SH-SY5Y (cell line): ENCODE data around the gene KY.

Experiments
- GATA2 ChIP-seq: IDR thresholded peaks from 2 replicates; pipeline ENCODE4 v1.6.1; 2011; ENCODE audit warnings: mild to moderate bottlenecking, low read depth, low read length
- GATA3 ChIP-seq: IDR thresholded peaks from 2 replicates; pipeline ENCODE4 v1.6.1; 2011; ENCODE audit warnings: low read depth, mild to moderate bottlenecking, low read length, moderate library complexity

GRCh38 chr3:134655706-134656105 is 4.9 kb upstream of the KY start:
- TF ChIP-seq GATA2 = no peak
- no peak for TF ChIP-seq GATA3
